ENCODE measurements around the gene ADGRL3.
"Not testable (repeated sequence)": the region's sequence is repeated elsewhere in the genome, so short reads cannot be mapped to it uniquely, and the experiment has no call there.

The ADGRL3 gene

GRCh38 chr4:61207156-61207555 is 7.0 kb downstream of the ADGRL3 start:
- not testable (repeated sequence) for DNase-seq

- DNase-seq, result no peak
Observed at GRCh38 chr4:61210186-61210939, 10.2 kb downstream of the ADGRL3 start.

- DNase-seq, result no peak
Observed at GRCh38 chr4:61211781-61212180, 11.7 kb downstream of the ADGRL3 start.

GRCh38 chr4:61212788-61213187 is 12.7 kb downstream of the ADGRL3 start:
- no peak for DNase-seq

GRCh38 chr4:61214680-61215079 is 14.6 kb downstream of the ADGRL3 start:
- no peak for DNase-seq

GRCh38 chr4:61217222-61217621 is 17.1 kb downstream of the ADGRL3 start:
- DNase-seq, result no peak

GRCh38 chr4:61220556-61220955 is 20.4 kb downstream of the ADGRL3 start:
- no peak for DNase-seq

- no peak for DNase-seq
Observed at GRCh38 chr4:61223385-61223784, 23.3 kb downstream of the ADGRL3 start.

GRCh38 chr4:61224573-61224972 is 24.4 kb downstream of the ADGRL3 start:
- DNase-seq, result no peak

- no peak for DNase-seq
Observed at GRCh38 chr4:61225656-61226055, 25.5 kb downstream of the ADGRL3 start.

GRCh38 chr4:61231421-61231820 is 31.3 kb downstream of the ADGRL3 start:
- no peak for DNase-seq

GRCh38 chr4:61239250-61239649 is 39.1 kb downstream of the ADGRL3 start:
- no peak for DNase-seq

GRCh38 chr4:61243962-61244361 is 43.8 kb downstream of the ADGRL3 start:
- no peak for DNase-seq

GRCh38 chr4:61245069-61245714 is 45.1 kb downstream of the ADGRL3 start:
- DNase-seq, result no peak

GRCh38 chr4:61246034-61246433 is 45.9 kb downstream of the ADGRL3 start:
- DNase-seq, result no peak

- no peak for DNase-seq
Observed at GRCh38 chr4:61248705-61249104, 48.6 kb downstream of the ADGRL3 start.

GRCh38 chr4:61251129-61251528 is 51.0 kb downstream of the ADGRL3 start:
- DNase-seq, result no peak

- no peak for DNase-seq
Observed at GRCh38 chr4:61254406-61254805, 54.3 kb downstream of the ADGRL3 start.

GRCh38 chr4:61273233-61273632 is 73.1 kb downstream of the ADGRL3 start:
- DNase-seq, result no peak

- DNase-seq, result no peak
Observed at GRCh38 chr4:61274286-61274685, 74.2 kb downstream of the ADGRL3 start.

- DNase-seq, result no peak
Observed at GRCh38 chr4:61275241-61275640, 75.1 kb downstream of the ADGRL3 start.

GRCh38 chr4:61276029-61276428 is 75.9 kb downstream of the ADGRL3 start:
- no peak for DNase-seq

- DNase-seq, result no peak
Observed at GRCh38 chr4:61277785-61278760, 77.9 kb downstream of the ADGRL3 start.
